Naive thymus-derived CD4-positive, alpha-beta T cell (primary cell): Measurements from ENCODE around the gene DNAJC2. TPM values are rescaled to one million over a fixed set of nuclear protein-coding genes. Genes with fewer than 3 reads are reported as not detected.

Source experiments
- ATAC-seq: fragments of 150-1000 bp; cut with Tn5 transposase; 2 replicates; pipeline ENCODE4 v1.10.0; 2021; ENCODE audit warnings: mild to moderate bottlenecking, moderate library complexity
- CTCF ChIA-PET: fragments of 350-600 bp; sonication (Branson Sonifier 250); formaldehyde crosslinking; loops from one replicate; lab custom pipeline; 2021; ENCODE audit warnings: antibody characterized with exemption; lab: Charles Lee
- POLR2A ChIA-PET: fragments of 350-600 bp; sonication (Branson Sonifier 250); formaldehyde crosslinking; loops from one replicate; lab custom pipeline; 2021; ENCODE audit warnings: antibody characterized with exemption, inconsistent platforms; lab: Charles Lee
- DNase-seq, 9 donors: peaks; one replicate each; pipeline versions ENCODE4 v3.0.0 to v3.0.0-alpha.2; 2020 to 2022; ENCODE audit warnings: mixed read lengths in 1 of 9
- H3K27ac ChIP-seq: one replicate; pipeline ENCODE4 v1.7.0; 2013; ENCODE audit warnings: mild to moderate bottlenecking, low read depth, low read length, moderate library complexity
- H3K27me3 ChIP-seq, 2 donors: one replicate each; pipeline ENCODE4 v1.7.0; 2013; ENCODE audit warnings: low read length in 2 of 2, mild to moderate bottlenecking in 2 of 2, moderate library complexity in 2 of 2; ENCODE audit not compliant: control insufficient read depth in 2 of 2, insufficient read depth in 2 of 2
- H3K36me3 ChIP-seq, 3 experiments: 1 replicate in 2 of 3; 2 replicates in 1 of 3; pipeline ENCODE4 v1.7.0; 2013; ENCODE audit warnings: low read length in 3 of 3, mild to moderate bottlenecking in 3 of 3, moderate library complexity in 1 of 3; ENCODE audit not compliant: insufficient read depth in 3 of 3, control insufficient read depth in 2 of 3
- H3K4me1 ChIP-seq, 2 donors: one replicate each; pipeline ENCODE4 v1.7.0; 2013; ENCODE audit warnings: low read length in 2 of 2, mild to moderate bottlenecking in 2 of 2, moderate library complexity in 1 of 2; ENCODE audit not compliant: control insufficient read depth in 2 of 2, insufficient read depth in 2 of 2
- H3K4me3 ChIP-seq: 2 replicates; pipeline ENCODE4 v1.7.0; 2013; ENCODE audit warnings: mild to moderate bottlenecking, low read length
- H3K9me3 ChIP-seq, 3 experiments: 1 replicate in 2 of 3; 2 replicates in 1 of 3; pipeline ENCODE4 v1.7.0; 2013; ENCODE audit warnings: low read length in 3 of 3; ENCODE audit not compliant: control insufficient read depth in 2 of 3
- H3K27ac Mint-ChIP-seq, 9 donors: one replicate each; pipeline ENCODE4 v1.8.0; 2020 to 2022; ENCODE audit warnings: mixed read lengths in 9 of 9, mild to moderate bottlenecking in 8 of 9, moderate library complexity in 5 of 9, inconsistent platforms in 2 of 9
- H3K27me3 Mint-ChIP-seq, 5 donors: one replicate each; pipeline ENCODE4 v1.8.0; 2021 to 2022; ENCODE audit warnings: mixed read lengths in 5 of 5, mild to moderate bottlenecking in 1 of 5
- H3K36me3 Mint-ChIP-seq, 5 donors: one replicate each; pipeline ENCODE4 v1.8.0; 2020 to 2022; ENCODE audit warnings: mixed read lengths in 5 of 5, mild to moderate bottlenecking in 3 of 5, inconsistent platforms in 1 of 5
- H3K4me1 Mint-ChIP-seq, 7 donors: one replicate each; pipeline ENCODE4 v1.8.0; 2020 to 2022; ENCODE audit warnings: mixed read lengths in 7 of 7, mild to moderate bottlenecking in 3 of 7, inconsistent platforms in 1 of 7
- H3K4me3 Mint-ChIP-seq, 10 donors: one replicate each; pipeline ENCODE4 v1.8.0; 2020 to 2022; ENCODE audit warnings: mild to moderate bottlenecking in 10 of 10, mixed read lengths in 10 of 10, moderate library complexity in 6 of 10, inconsistent platforms in 2 of 10
- H3K9me3 Mint-ChIP-seq, 11 donors: one replicate each; pipeline ENCODE4 v1.8.0; 2020 to 2022; ENCODE audit warnings: mixed read lengths in 11 of 11, mild to moderate bottlenecking in 4 of 11, inconsistent platforms in 1 of 11, moderate library complexity in 1 of 11
- intact Hi-C, 2 donors: fragments of 100-400 bp; cut with micrococcal nuclease; formaldehyde crosslinking; loops; one replicate each; pipeline ENCODE4 v1.15.1; 2023
- polyA plus RNA-seq, 2 donors: library from polyadenylated mRNA; unstranded; fragments of 300-500 nt; fragmentation: Illumina TruSeq; gene quantifications; one replicate each; pipeline ENCODE4 v1.2.3, GENCODE V29; 2021
- total RNA-seq, 6 experiments: library from RNA in 5 of 6; stranded (reverse) in 5 of 6; gene quantifications; 1 replicate in 5 of 6; 2 replicates in 1 of 6; pipeline ENCODE4 v1.2.3 and lab custom pipeline; 2021 to 2026

Gene DNAJC2
- total and polyA plus RNA-seq, 7 experiments from 2014 or later, result 18.2 to 52.7 (median 37.5) TPM

DNA sequence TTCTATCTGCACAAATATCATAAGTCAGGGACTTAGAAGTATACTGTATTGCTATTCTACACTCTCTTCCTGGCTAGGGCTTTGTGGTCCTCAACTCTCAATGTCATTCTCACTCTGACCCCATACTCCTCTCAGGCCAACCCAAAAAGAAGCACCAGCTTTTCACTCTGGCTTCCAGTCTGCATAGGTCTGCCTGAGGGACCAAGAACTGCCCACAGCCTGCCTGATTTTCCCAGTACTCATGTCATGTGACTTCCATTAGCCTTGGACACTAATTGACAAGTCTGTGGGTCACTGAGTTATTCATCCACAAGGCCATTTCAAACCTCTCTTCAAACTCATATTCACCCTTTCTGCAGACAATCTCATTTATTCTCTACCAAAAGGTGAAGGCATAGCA lies 27.6 kb downstream of the DNAJC2 start:
- ATAC-seq (no peak), DNase-seq (no peak)
- intact Hi-C loops, result no loop called here
- Histone ChIP-seq H3K9me3 (no peaks in the 10 kb centered on the region), H3K27me3 (no peaks in the 10 kb centered on the region), H3K36me3 (peaks cover 15 to 94% (median 51%) of the 10 kb centered on the region in 3 experiments), H3K4me1 (no peaks in the 10 kb centered on the region), H3K27ac (no peak overlapping the region), H3K4me3 (no peak overlapping the region)
- peaks cover 0 to 13% (median 0%) of the 10 kb centered on the region in 7 donors for H3K4me1 Mint-ChIP-seq
- ChIA-PET CTCF (no interaction called here), POLR2A (no interaction called here)
- H3K4me3 Mint-ChIP-seq, result no peak overlapping the region
- no peaks in the 10 kb centered on the region for H3K9me3 Mint-ChIP-seq
- peak overlapping the region in 5 of 9 donors; percentile 23 to 76 (median 42) for H3K27ac Mint-ChIP-seq
- no peaks in the 10 kb centered on the region for H3K27me3 Mint-ChIP-seq
- H3K36me3 Mint-ChIP-seq, result peaks cover 10 to 46% (median 32%) of the 10 kb centered on the region in 5 donors

GRCh38 chr7:103316380-103316941 lies 28.1 kb downstream of the DNAJC2 start:
- Mint-ChIP-seq H3K9me3 (no peaks in the 10 kb centered on the region), H3K27me3 (no peaks in the 10 kb centered on the region), H3K27ac (peak overlapping the region in 4 of 9 donors; percentile 23 to 76 (median 41)), H3K36me3 (peaks cover 10 to 43% (median 30%) of the 10 kb centered on the region in 5 donors), H3K4me1 (peaks cover 0 to 13% (median 0%) of the 10 kb centered on the region in 7 donors), H3K4me3 (no peak overlapping the region)
- no peaks in the 10 kb centered on the region for H3K27me3 ChIP-seq
- H3K4me3 ChIP-seq, result no peak overlapping the region
- ATAC-seq (no peak), DNase-seq (no peak)
- no peak overlapping the region for H3K27ac ChIP-seq
- H3K9me3 ChIP-seq, result no peaks in the 10 kb centered on the region
- POLR2A ChIA-PET, result interaction anchor here (0.9 kb wide), 1 partner anchor 13 kb away, joined by 3 read pairs; no protein-coding TSS in a partner anchor
- H3K4me1 ChIP-seq, result no peaks in the 10 kb centered on the region
- intact Hi-C loops, result no loop called here
- H3K36me3 ChIP-seq, result peaks cover 21 to 96% (median 52%) of the 10 kb centered on the region in 3 experiments
- CTCF ChIA-PET, result interaction anchor here (0.6 kb wide), 1 partner anchor 562 kb away, joined by 3 read pairs; no protein-coding TSS in a partner anchor

GRCh38 chr7:103314852-103315251 lies 29.7 kb downstream of the DNAJC2 start:
- Mint-ChIP-seq H3K36me3 (peaks cover 10 to 47% (median 30%) of the 10 kb centered on the region in 5 donors), H3K9me3 (no peaks in the 10 kb centered on the region), H3K27ac (peak overlapping the region in 5 of 9 donors; percentile 13 to 56 (median 33)), H3K4me1 (peaks cover 0 to 13% (median 0%) of the 10 kb centered on the region in 7 donors), H3K27me3 (no peaks in the 10 kb centered on the region), H3K4me3 (no peak overlapping the region)
- H3K27ac ChIP-seq, result no peak overlapping the region
- POLR2A ChIA-PET, result no interaction called here
- no peaks in the 10 kb centered on the region for H3K4me1 ChIP-seq
- no peaks in the 10 kb centered on the region for H3K9me3 ChIP-seq
- no peak overlapping the region for H3K4me3 ChIP-seq
- H3K27me3 ChIP-seq, result no peaks in the 10 kb centered on the region
- DNase-seq (no peak), ATAC-seq (no peak)
- intact Hi-C loops, result no loop called here
- H3K36me3 ChIP-seq, result peaks cover 27 to 97% (median 59%) of the 10 kb centered on the region in 3 experiments
- CTCF ChIA-PET, result no interaction called here

GRCh38 chr7:103307503-103308231 lies 36.9 kb downstream of the DNAJC2 start:
- ATAC-seq (no peak), DNase-seq (no peak)
- H3K9me3 Mint-ChIP-seq, result no peaks in the 10 kb centered on the region
- ChIA-PET CTCF (no interaction called here), POLR2A (interaction anchor here (1.1 kb wide), 1 partner anchor 7 kb away, joined by 3 read pairs; no protein-coding TSS in a partner anchor)
- H3K36me3 Mint-ChIP-seq, result peaks cover 0 to 27% (median 18%) of the 10 kb centered on the region in 5 donors
- H3K27me3 Mint-ChIP-seq, result no peaks in the 10 kb centered on the region
- no peak overlapping the region for H3K4me3 ChIP-seq
- no peak overlapping the region for H3K27ac ChIP-seq
- H3K4me3 Mint-ChIP-seq, result no peak overlapping the region
- H3K27me3 ChIP-seq, result no peaks in the 10 kb centered on the region
- peaks cover 4 to 13% (median 6%) of the 10 kb centered on the region in 7 donors for H3K4me1 Mint-ChIP-seq
- intact Hi-C loops, result no loop called here
- H3K4me1 ChIP-seq, result no peaks in the 10 kb centered on the region
- peaks cover 41 to 91% (median 45%) of the 10 kb centered on the region in 3 experiments for H3K36me3 ChIP-seq
- H3K9me3 ChIP-seq, result no peaks in the 10 kb centered on the region
- H3K27ac Mint-ChIP-seq, result peak overlapping the region in 1 of 9 donors; percentile 14

DNA sequence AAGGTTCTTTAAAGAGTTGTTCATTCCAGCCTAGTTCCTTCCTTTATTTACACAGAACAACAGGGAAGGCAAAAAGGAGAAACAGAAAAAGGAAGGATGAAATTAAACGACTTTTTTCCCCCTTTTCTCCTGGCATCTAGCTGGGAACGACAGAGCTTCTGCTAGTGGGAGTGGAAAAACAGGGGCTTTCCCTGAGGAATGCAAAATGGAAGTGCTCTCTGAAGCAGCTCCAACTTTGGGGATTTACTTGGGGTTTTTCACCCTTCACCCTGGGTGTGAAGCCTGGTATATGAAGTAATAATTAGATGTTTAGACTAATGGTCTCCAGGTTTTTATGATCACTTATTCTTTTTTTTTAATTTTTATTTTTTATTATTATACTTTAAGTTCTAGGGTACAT lies 43.1 kb downstream of the DNAJC2 start:
- CTCF ChIA-PET, result interaction anchor here (0.6 kb wide), 1 partner anchor 45 kb away, joined by 4 read pairs; no protein-coding TSS in a partner anchor
- intact Hi-C loops, result no loop called here
- peaks cover 0 to 29% (median 19%) of the 10 kb centered on the region in 5 donors for H3K36me3 Mint-ChIP-seq
- DNase-seq (no peak), ATAC-seq (no peak)
- Histone ChIP-seq H3K4me3 (no peak overlapping the region), H3K27me3 (no peaks in the 10 kb centered on the region), H3K27ac (no peak overlapping the region), H3K36me3 (peaks cover 22 to 71% (median 23%) of the 10 kb centered on the region in 3 experiments), H3K4me1 (peaks cover 16 to 19% of the 10 kb centered on the region in 2 donors), H3K9me3 (no peaks in the 10 kb centered on the region)
- H3K27ac Mint-ChIP-seq, result peak overlapping the region in 2 of 9 donors; percentile 25 to 38
- H3K27me3 Mint-ChIP-seq, result no peaks in the 10 kb centered on the region
- peaks cover 24 to 48% (median 41%) of the 10 kb centered on the region in 7 donors for H3K4me1 Mint-ChIP-seq
- POLR2A ChIA-PET, result interaction anchor here (0.6 kb wide), 1 partner anchor 102 kb away, joined by 3 read pairs; no protein-coding TSS in a partner anchor
- H3K4me3 Mint-ChIP-seq, result no peak overlapping the region
- peaks cover 0 to 1% (median 0%) of the 10 kb centered on the region in 11 donors for H3K9me3 Mint-ChIP-seq

- Histone ChIP-seq H3K36me3 (peaks cover 22 to 54% (median 23%) of the 10 kb centered on the region in 3 experiments), H3K27me3 (no peaks in the 10 kb centered on the region), H3K9me3 (no peaks in the 10 kb centered on the region), H3K4me1 (peaks cover 16 to 19% of the 10 kb centered on the region in 2 donors), H3K4me3 (no peak overlapping the region), H3K27ac (no peak overlapping the region)
- Mint-ChIP-seq H3K27ac (no peak overlapping the region), H3K4me1 (peaks cover 24 to 58% (median 43%) of the 10 kb centered on the region in 7 donors), H3K9me3 (peaks cover 0 to 1% (median 0%) of the 10 kb centered on the region in 11 donors), H3K27me3 (no peaks in the 10 kb centered on the region), H3K36me3 (peaks cover 0 to 24% (median 15%) of the 10 kb centered on the region in 5 donors), H3K4me3 (peak overlapping the region in 1 of 10 donors; percentile 90)
- DNase-seq, result no peak
- CTCF ChIA-PET, result interaction anchor here (1.1 kb wide), 1 partner anchor 49 kb away, joined by 3 read pairs; no protein-coding TSS in a partner anchor
- POLR2A ChIA-PET, result interaction anchor here (1.0 to 1.6 kb wide), 4 partner anchors 9 to 51 kb away, joined by 3 to 4 read pairs (median 4); partner anchors contain the start of gene DNAJC2
- intact Hi-C loops, result loop anchor here (5.0 to 10.0 kb wide), 5 partner anchors 222 to 1618 kb away; partner anchors contain the start of genes ARMC10 (in 1 of the 2) and ORC5 (in 1 of the 2)
- no peak for ATAC-seq
Observed at GRCh38 chr7:103299660-103300059, 44.9 kb downstream of the DNAJC2 start.
